Measurements from ENCODE around the gene CHGA. TPM values are rescaled to one million over a fixed set of nuclear protein-coding genes. Genes with fewer than 3 reads are reported as not detected.

Gene CHGA
- total RNA-seq, 1 donor, result 0.18 TPM

DNA sequence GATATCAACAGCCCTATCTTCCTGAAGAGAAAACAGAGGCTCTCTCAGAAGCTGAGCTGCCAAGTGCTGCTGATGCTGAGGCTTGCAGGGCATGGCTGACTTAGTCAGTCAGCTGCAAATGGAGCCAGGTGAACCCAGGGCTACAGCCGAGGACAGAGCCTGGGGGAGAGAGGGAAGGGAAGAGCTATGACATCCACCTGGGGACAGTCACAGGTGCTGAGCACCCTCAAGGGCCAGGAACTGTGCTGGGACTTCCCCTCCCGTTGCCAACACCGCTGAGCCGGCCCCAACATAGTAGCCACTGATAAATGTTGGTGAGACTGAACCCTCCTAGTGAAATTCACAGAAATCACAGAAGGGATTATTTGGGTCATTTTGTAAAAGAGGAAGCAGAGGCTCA is 6.7 kb upstream of the CHGA start:
- no peak overlapping the region for H3K4me3 ChIP-seq (ENCODE audit: low read depth, low read length)
- TF ChIP-seq, protein P1, sequence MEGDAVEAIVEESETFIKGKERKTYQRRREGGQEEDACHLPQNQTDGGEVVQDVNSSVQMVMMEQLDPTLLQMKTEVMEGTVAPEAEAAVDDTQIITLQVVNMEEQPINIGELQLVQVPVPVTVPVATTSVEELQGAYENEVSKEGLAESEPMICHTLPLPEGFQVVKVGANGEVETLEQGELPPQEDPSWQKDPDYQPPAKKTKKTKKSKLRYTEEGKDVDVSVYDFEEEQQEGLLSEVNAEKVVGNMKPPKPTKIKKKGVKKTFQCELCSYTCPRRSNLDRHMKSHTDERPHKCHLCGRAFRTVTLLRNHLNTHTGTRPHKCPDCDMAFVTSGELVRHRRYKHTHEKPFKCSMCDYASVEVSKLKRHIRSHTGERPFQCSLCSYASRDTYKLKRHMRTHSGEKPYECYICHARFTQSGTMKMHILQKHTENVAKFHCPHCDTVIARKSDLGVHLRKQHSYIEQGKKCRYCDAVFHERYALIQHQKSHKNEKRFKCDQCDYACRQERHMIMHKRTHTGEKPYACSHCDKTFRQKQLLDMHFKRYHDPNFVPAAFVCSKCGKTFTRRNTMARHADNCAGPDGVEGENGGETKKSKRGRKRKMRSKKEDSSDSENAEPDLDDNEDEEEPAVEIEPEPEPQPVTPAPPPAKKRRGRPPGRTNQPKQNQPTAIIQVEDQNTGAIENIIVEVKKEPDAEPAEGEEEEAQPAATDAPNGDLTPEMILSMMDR (IDR thresholded peaks at IDR 0.05; ENCODE audit: insufficient read depth, low read length), result no peak
- DNase-seq (ENCODE audit: low read depth), result no peak

DNA sequence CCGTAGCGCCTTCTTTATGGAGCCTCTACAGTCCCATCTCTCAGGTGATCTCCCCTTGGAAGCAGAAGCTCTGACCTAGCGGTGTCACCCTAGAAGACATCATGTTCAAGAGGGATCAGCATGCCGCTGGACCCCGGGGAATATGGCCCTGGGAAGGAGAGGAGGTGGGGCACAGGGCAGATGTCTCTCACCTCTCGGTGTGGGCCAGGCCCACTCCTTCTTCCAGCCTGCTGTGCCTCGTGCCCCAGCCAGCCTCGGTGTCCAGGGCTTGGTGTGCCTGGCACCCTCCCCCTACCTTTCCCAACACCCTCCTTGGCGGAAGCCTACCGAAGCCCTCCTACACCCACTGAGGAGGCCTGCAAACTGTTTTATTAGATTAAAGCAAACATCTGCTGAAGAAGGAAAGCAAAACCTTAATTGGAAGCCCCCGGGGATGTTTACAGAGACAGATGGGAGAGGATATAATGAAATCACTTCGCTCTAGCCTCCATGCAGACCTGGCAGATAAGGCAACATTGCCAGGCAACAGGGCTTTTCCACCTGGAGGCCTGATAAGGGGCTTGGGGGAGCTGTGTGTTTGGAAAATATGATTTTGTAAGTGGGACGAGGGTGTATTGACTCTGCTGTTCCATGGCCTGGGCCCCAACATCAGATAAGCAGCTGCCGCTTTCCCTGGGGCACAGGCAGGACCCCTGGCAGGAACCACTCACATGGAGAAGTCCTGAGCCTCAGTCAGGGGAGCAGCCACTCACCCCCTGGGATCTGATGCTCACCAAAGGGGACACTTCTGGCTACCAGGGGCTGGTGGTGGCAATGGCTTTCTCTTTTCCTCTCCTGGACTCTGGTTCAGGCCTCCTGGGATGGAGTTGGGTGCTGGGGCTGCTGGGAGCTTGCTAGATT is 5.7 kb upstream of the CHGA start:
- no peak for DNase-seq (ENCODE audit: low read depth)
- H3K4me3 ChIP-seq (ENCODE audit: low read depth, low read length), result no peak overlapping the region
- TF ChIP-seq, protein P1 (IDR thresholded peaks at IDR 0.05; ENCODE audit: insufficient read depth, low read length), result no peak

DNA sequence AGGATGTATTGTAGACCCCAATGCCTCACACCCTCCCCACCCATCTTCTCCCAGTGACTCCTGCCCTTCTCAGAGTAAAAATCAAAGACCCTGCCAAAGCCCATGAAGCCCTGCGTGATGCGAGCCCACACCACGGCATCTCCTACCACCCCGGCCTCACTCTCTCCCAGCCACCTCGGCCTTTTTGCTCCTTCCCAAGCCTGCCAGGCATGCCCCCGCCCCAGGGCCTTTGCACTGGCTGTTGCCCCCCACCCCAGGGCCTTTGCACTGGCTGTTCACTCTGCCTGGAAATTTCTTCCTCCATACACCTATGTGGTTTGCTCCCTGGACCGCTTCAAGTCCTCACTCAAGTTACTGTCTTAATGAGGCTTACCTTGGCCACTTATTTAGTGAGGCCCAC is 5.0 kb upstream of the CHGA start:
- DNase-seq (ENCODE audit: low read depth), result no peak
- TF ChIP-seq, protein P1 (IDR thresholded peaks at IDR 0.05; ENCODE audit: insufficient read depth, low read length), result no peak
- H3K4me3 ChIP-seq (ENCODE audit: low read depth, low read length), result no peak overlapping the region

DNA sequence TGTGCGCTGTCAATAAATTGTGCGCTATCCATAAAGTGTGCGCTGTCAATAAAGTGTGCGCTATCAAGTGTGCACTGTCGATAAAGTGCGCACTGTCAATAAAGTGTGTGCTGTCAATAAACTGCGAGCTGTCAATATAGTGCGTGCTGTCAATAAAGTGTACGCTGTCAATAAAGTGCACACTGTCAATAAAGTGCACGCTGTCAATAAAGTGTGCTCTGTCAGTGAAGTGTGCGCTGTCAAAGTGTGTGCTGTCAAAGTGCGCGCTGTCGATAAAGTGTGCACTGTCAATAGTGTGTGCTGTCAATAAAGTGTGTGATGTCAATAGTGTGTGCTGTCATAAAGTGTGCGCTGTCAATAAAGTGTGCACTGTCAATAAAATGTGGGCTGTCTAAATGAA is 2.9 kb upstream of the CHGA start:
- no peak overlapping the region for H3K4me3 ChIP-seq (ENCODE audit: low read depth, low read length)
- no peak for DNase-seq (ENCODE audit: low read depth)
- TF ChIP-seq, protein P1 (IDR thresholded peaks at IDR 0.05; ENCODE audit: insufficient read depth, low read length), result no peak

DNA sequence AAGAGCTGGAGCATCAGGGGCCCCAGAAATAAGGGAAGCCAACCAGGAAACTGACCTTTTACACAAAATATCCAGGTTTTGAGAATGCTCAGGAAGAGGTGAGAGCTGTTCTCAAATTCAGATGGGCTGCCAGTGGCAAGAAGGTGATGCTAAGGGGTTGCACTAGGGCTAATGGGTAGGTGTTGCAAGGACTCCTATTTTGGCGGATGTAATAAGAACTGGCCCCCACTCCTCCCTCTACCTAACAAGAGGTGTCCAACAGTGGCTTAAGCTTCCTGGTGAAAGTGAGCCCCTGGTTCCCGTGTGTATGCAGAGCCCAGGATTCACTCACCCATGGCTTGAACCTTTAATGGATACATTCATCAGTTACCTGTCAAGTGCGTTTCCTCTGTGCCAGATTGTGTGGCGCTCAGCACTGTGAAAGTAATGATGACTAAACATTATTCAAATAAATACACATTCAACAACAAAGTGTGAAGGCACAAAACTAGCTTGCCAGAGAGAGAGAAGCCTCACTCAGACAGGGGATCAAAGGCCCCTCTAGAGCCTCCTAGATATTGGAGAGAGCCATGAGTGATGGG is 705 bp upstream of the CHGA start:
- TF ChIP-seq, protein P1 (IDR thresholded peaks at IDR 0.05; ENCODE audit: insufficient read depth, low read length), result no peak
- no peak overlapping the region for H3K4me3 ChIP-seq (ENCODE audit: low read depth, low read length)
- no peak for DNase-seq (ENCODE audit: low read depth)

DNA sequence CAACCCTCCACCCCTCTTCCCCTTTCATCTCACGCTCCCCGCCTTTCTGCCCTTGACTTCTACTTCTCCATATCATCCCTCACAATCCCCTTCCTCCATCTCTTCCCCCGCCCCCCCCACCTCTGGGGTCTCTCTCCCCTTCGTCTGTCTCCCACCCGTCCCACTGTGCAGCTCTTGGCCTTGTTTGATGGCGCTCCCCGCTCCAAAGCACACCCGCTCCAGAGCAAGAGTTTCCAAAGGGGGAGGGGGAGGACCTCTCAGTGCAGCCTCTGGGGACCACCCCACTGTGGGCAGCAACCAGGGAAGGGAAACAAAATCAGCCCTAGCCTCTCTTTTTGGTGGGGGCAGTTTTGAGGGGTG is 774 bp downstream of the CHGA start:
- no peak for DNase-seq (ENCODE audit: low read depth)
- TF ChIP-seq, protein P1 (IDR thresholded peaks at IDR 0.05; ENCODE audit: insufficient read depth, low read length), result no peak

More for the DNA sequence above, 774 bp downstream of the CHGA start:
- H3K4me3 ChIP-seq (ENCODE audit: low read depth, low read length), result no peak overlapping the region

Data from fibroblast of the aortic adventitia (primary cell).